ENCODE measurements around the gene BBOX1.

GRCh38 chr11:27061461-27061821 lies 20.8 kb downstream of the BBOX1 start:
- no peak for TF ChIP-seq TAF1 (IDR thresholded peaks at IDR 0.05; ENCODE audit: low read depth)
- no peak for TF ChIP-seq YY1 (IDR thresholded peaks at IDR 0.05; ENCODE audit: low read depth)
- TF ChIP-seq RAD21 (IDR thresholded peaks at IDR 0.05; ENCODE audit: low read depth): no peak
- TF ChIP-seq MAX (IDR thresholded peaks at IDR 0.05): no peak
- no peak for TF ChIP-seq NFIC (IDR thresholded peaks at IDR 0.05)
- no peak for TF ChIP-seq CREB1 (IDR thresholded peaks at IDR 0.05; ENCODE audit: low read depth)
- no peak for TF ChIP-seq TCF12 (IDR thresholded peaks at IDR 0.05; ENCODE audit: low read depth)
- TF ChIP-seq REST (IDR thresholded peaks at IDR 0.05; ENCODE audit: low read depth): no peak
- no peak for TF ChIP-seq EP300 (IDR thresholded peaks at IDR 0.05; ENCODE audit: borderline replicate concordance)
- TF ChIP-seq FOXM1 (IDR thresholded peaks at IDR 0.05; ENCODE audit: borderline replicate concordance, low read depth): no peak
- TF ChIP-seq CEBPB (IDR thresholded peaks at IDR 0.05): no peak
- no peak for TF ChIP-seq TEAD4 (IDR thresholded peaks at IDR 0.05)
- TF ChIP-seq ZBTB7A (IDR thresholded peaks at IDR 0.05; ENCODE audit: low read depth): no peak

Measured in Ishikawa (cell line).